Prostate gland (tissue), 2 donors: ENCODE results near the gene AIFM1. TPM values are rescaled to one million over a fixed set of nuclear protein-coding genes. Genes with fewer than 3 reads are reported as not detected.

Experiments used
- DNase-seq: peaks from one replicate; pipeline ENCODE4 v3.0.0-alpha.2; 2019; ENCODE audit warnings: low spot score
- H3K27ac ChIP-seq, 2 donors: fragments of 200-600 bp; sonication (generic); 2 replicates each; pipeline ENCODE4 v1.5.1; 2017 to 2019
- H3K27me3 ChIP-seq: fragments of 200-600 bp; sonication (generic); replicated peaks from 2 replicates; pipeline ENCODE4 v1.5.1; 2019; ENCODE audit not compliant: insufficient read depth
- H3K36me3 ChIP-seq, 2 donors: fragments of 200-600 bp; sonication (generic); 1 replicate in 1 of 2; 2 replicates in 1 of 2; pipeline versions ENCODE4 v1.5.1 to v1.8.1; 2017 to 2019
- H3K4me1 ChIP-seq: fragments of 200-600 bp; sonication (generic); replicated peaks from 2 replicates; pipeline ENCODE4 v1.5.1; 2019
- H3K4me3 ChIP-seq, 2 donors: fragments of 200-600 bp; sonication (generic); 2 replicates each; pipeline ENCODE4 v1.5.1; 2017 to 2019
- H3K9me3 ChIP-seq: fragments of 200-600 bp; sonication (generic); 2 replicates; pipeline ENCODE4 v1.5.1; 2017
- POLR2A ChIP-seq: fragments of 450-650 bp; IDR thresholded peaks from one replicate; pipeline ENCODE4 v1.6.1; 2016; ENCODE audit warnings: antibody characterized with exemption, mild to moderate bottlenecking
- POLR2AphosphoS5 ChIP-seq: sonication (generic); formaldehyde crosslinking; IDR thresholded peaks from one replicate; pipeline ENCODE4 v1.6.1; 2017; ENCODE audit warnings: antibody characterized with exemption
- WGBS: methylation state at CpG from one replicate; pipeline ENCODE4 v1.1.5; 2018; 5-methylcytosine and 5-hydroxymethylcytosine counted together
- intact Hi-C: fragments of 100-400 bp; cut with DNase I; formaldehyde crosslinking; loops from one replicate; pipeline ENCODE4 v1.14.2; 2022
- total RNA-seq, 2 donors: library from RNA; depleted of rRNA; stranded (reverse); fragments of >200 nt; gene quantifications; one replicate each; pipeline ENCODE4 v1.1.0, GENCODE V29; 2016
- TF ChIP-seq, protein P1 (sequence below), 4 experiments: fragments of 200-600 bp in 2 of 4; fragments of 450-650 bp in 2 of 4; sonication (generic) in 2 of 4; IDR thresholded peaks; 1 replicate in 3 of 4; 2 replicates in 1 of 4; pipeline ENCODE4 v1.5.1; 2016 to 2019; ENCODE audit warnings: antibody characterized with exemption in 4 of 4, mild to moderate bottlenecking in 2 of 4, moderate library complexity in 2 of 4

Gene AIFM1
- total RNA-seq, 2 donors from 2014 or later = 21.8 to 32.2 TPM

- intact Hi-C loops = no loop called here
- Histone ChIP-seq H3K4me3 (no peak overlapping the region), H3K27me3 (no peaks in the 10 kb centered on the region), H3K9me3 (no peaks in the 10 kb centered on the region), H3K36me3 (no peaks in the 10 kb centered on the region), H3K4me1 (no peaks in the 10 kb centered on the region), H3K27ac (no peak overlapping the region)
- WGBS = 51% methylated on average over 10 of the region's 10 CpGs
- no peak for DNase-seq
- no peak for TF ChIP-seq POLR2AphosphoS5
- TF ChIP-seq, protein P1, sequence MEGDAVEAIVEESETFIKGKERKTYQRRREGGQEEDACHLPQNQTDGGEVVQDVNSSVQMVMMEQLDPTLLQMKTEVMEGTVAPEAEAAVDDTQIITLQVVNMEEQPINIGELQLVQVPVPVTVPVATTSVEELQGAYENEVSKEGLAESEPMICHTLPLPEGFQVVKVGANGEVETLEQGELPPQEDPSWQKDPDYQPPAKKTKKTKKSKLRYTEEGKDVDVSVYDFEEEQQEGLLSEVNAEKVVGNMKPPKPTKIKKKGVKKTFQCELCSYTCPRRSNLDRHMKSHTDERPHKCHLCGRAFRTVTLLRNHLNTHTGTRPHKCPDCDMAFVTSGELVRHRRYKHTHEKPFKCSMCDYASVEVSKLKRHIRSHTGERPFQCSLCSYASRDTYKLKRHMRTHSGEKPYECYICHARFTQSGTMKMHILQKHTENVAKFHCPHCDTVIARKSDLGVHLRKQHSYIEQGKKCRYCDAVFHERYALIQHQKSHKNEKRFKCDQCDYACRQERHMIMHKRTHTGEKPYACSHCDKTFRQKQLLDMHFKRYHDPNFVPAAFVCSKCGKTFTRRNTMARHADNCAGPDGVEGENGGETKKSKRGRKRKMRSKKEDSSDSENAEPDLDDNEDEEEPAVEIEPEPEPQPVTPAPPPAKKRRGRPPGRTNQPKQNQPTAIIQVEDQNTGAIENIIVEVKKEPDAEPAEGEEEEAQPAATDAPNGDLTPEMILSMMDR (IDR thresholded peaks at IDR 0.05) = no peak
- no peak for TF ChIP-seq POLR2A
Measured at GRCh38 chrX:130106071-130106470, 59.6 kb downstream of the AIFM1 start.

DNA sequence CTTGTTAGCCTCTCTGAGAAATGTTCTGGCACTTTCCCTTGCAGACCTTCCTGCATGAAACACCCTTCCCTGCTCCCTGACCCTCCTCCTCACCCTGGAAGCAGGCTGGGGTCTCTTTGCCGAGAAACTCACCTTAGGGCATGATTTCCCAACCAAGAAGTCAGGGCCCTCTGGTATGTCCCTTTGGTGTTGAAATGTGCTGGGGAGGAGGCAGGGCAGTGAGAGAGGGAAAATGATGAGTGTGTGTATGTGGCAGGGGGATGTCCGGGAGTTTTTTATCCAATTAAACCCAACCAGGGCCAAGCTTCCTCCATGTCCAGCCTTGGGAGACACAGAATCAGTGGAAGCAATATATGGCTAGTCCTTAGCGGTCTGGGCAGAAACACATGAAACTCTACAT, 60.4 kb downstream of the AIFM1 start:
- no peaks in the 10 kb centered on the region for H3K4me1 ChIP-seq
- DNase-seq = no peak
- no peak overlapping the region for H3K4me3 ChIP-seq
- no peaks in the 10 kb centered on the region for H3K36me3 ChIP-seq
- no peaks in the 10 kb centered on the region for H3K9me3 ChIP-seq
- H3K27me3 ChIP-seq = no peaks in the 10 kb centered on the region
- intact Hi-C loops = no loop called here
- TF ChIP-seq POLR2A = no peak
- 85% methylated on average over 3 of the region's 3 CpGs for WGBS
- no peak overlapping the region for H3K27ac ChIP-seq

GRCh38 chrX:130103605-130104004, 62.0 kb downstream of the AIFM1 start:
- H3K4me1 ChIP-seq = no peaks in the 10 kb centered on the region
- no peak overlapping the region for H3K27ac ChIP-seq
- DNase-seq = no peak

DNA sequence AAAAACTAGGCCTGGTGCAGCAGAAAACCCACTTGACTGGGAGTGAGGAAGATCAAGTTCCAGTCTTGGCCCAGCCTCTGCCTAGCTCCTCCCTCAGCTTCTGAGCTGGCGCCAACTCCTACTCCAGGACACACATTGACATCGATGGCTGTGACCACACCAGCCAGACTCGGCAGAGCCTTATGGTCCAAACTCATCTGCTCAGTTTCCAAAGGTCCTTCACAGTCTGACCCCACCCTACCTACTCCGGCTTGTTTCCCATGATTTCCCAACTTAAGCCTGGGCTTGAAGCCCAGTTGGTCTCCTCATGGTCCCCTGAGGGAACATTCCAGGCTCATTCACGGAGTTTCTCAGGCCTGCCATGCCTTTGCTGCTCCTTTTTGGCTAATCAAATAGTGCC, 65.5 kb downstream of the AIFM1 start:
- no peak for DNase-seq
- Histone ChIP-seq H3K36me3 (no peaks in the 10 kb centered on the region), H3K4me3 (no peak overlapping the region), H3K27ac (no peak overlapping the region), H3K4me1 (no peaks in the 10 kb centered on the region), H3K27me3 (no peaks in the 10 kb centered on the region), H3K9me3 (no peaks in the 10 kb centered on the region)
- 43% methylated on average over 5 of the region's 5 CpGs for WGBS
- intact Hi-C loops = no loop called here
- TF ChIP-seq, protein P1 (IDR thresholded peaks at IDR 0.05) = no peak
- no peak for TF ChIP-seq POLR2A
- no peak for TF ChIP-seq POLR2AphosphoS5

More at GRCh38 chrX:130103605-130104004, 62.0 kb downstream of the AIFM1 start:
- Histone ChIP-seq H3K4me3 (no peak overlapping the region), H3K36me3 (no peaks in the 10 kb centered on the region), H3K9me3 (no peaks in the 10 kb centered on the region), H3K27me3 (no peaks in the 10 kb centered on the region)
- TF ChIP-seq POLR2A (no peak), POLR2AphosphoS5 (no peak)
- TF ChIP-seq, protein P1 (IDR thresholded peaks at IDR 0.05) = no peak
- 74% methylated on average over 3 of the region's 3 CpGs for WGBS
- intact Hi-C loops = no loop called here

- no peaks in the 10 kb centered on the region for H3K36me3 ChIP-seq
- no peaks in the 10 kb centered on the region for H3K27me3 ChIP-seq
- no peak overlapping the region for H3K4me3 ChIP-seq
- H3K4me1 ChIP-seq = no peaks in the 10 kb centered on the region
- WGBS = 9% methylated on average over 4 of the region's 5 CpGs
- intact Hi-C loops = no loop called here
- no peak for DNase-seq
- H3K27ac ChIP-seq = no peak overlapping the region
- TF ChIP-seq POLR2A (no peak), POLR2AphosphoS5 (no peak)
- TF ChIP-seq, protein P1 (IDR thresholded peaks at IDR 0.05) = no peak
- H3K9me3 ChIP-seq = no peaks in the 10 kb centered on the region
Measured at GRCh38 chrX:130098210-130098552, 67.5 kb downstream of the AIFM1 start.
